Activated gamma-delta T cell (primary cell): ENCODE results near the gene IPO13.

Experiments used
- DNase-seq: peaks from one replicate; lab custom pipeline; 2025; lab: John Stamatoyannopoulos, UW

Gene IPO13

GRCh38 chr1:43987159-43987902, 40.6 kb downstream of the IPO13 start:
- DNase-seq, result no peak

- no peak for DNase-seq
Measured at GRCh38 chr1:43990271-43991199, 43.8 kb downstream of the IPO13 start.

- no peak for DNase-seq
Measured at GRCh38 chr1:43991200-43991475, 44.4 kb downstream of the IPO13 start.

- DNase-seq, result peak; percentile 68
Measured at GRCh38 chr1:43991476-43992231, 44.9 kb downstream of the IPO13 start, which contains the start of gene CCDC24. Gene CCDC24 (plus strand): TSS chr1:43991599. CDS start chr1:43991879, 280 bp downstream.

- no peak for DNase-seq
Measured at GRCh38 chr1:43992232-43992995, 45.7 kb downstream of the IPO13 start.

- no peak for DNase-seq
Measured at GRCh38 chr1:43993206-43993914, 46.6 kb downstream of the IPO13 start.

GRCh38 chr1:43994071-43994470, 47.3 kb downstream of the IPO13 start:
- DNase-seq, result no peak

- DNase-seq, result no peak
Measured at GRCh38 chr1:43994794-43995790, 48.3 kb downstream of the IPO13 start.

GRCh38 chr1:43995984-43996732, 49.4 kb downstream of the IPO13 start:
- no peak for DNase-seq

GRCh38 chr1:43996733-43997115, 50.0 kb downstream of the IPO13 start:
- no peak for DNase-seq

GRCh38 chr1:43997295-43997999, 50.7 kb downstream of the IPO13 start:
- DNase-seq, result no peak

- no peak for DNase-seq
Measured at GRCh38 chr1:43998000-43998378, 51.2 kb downstream of the IPO13 start.

- no peak for DNase-seq
Measured at GRCh38 chr1:43999455-43999854, 52.7 kb downstream of the IPO13 start.

- DNase-seq, result no peak
Measured at GRCh38 chr1:44000122-44000665, 53.4 kb downstream of the IPO13 start.

GRCh38 chr1:44002165-44002564, 55.4 kb downstream of the IPO13 start:
- DNase-seq, result no peak

GRCh38 chr1:44002606-44003157, 55.9 kb downstream of the IPO13 start:
- no peak for DNase-seq

- no peak for DNase-seq
Measured at GRCh38 chr1:44008259-44008658, 61.5 kb downstream of the IPO13 start.
